Tongue (tissue), 2 donors: ENCODE data around the gene PSMD14. TPM values are rescaled to one million over a fixed set of nuclear protein-coding genes. Genes with fewer than 3 reads are reported as not detected.

Experiments
- small RNA-seq: library from RNA; depleted of rRNA; stranded (forward); fragments of <200 nt; gene quantifications from one replicate; pipeline ENCODE3, GENCODE V24; 2014; ENCODE audit warnings: low replicate concordance
- total RNA-seq: library from RNA; depleted of rRNA; stranded (reverse); fragments of >200 nt; gene quantifications from one replicate; pipeline ENCODE4 v1.2.3, GENCODE V29; 2014

PSMD14 gene
- total RNA-seq, 1 donor from 2014 or later: 47.3 TPM

Small RNA genes within 50 kb of the gene (small RNA-seq; reads per million reads assigned to genes)
- not detected for gene RNA5SP108

Other genes with a start within 250 kb of the PSMD14 start
- gene TANK, start 148.0 kb upstream of the PSMD14 start, total RNA-seq: 63.8 TPM
- gene TBR1, start 107.9 kb downstream of the PSMD14 start, total RNA-seq: not detected